COLO668 (cell line): ENCODE results near the gene CD276.
A peak's percentile ranks its signal among the peaks of the same experiment; 100 is the strongest.
"Not testable (repeated sequence)": the region's sequence is repeated elsewhere in the genome, so short reads cannot be mapped to it uniquely, and the experiment has no call there.

Experiments used
- DNase-seq: peaks from one replicate; lab custom pipeline; 2025; ENCODE audit not compliant: unreplicated experiment; lab: John Stamatoyannopoulos, UW

CD276 gene

GRCh38 chr15:73709686-73710085, 25.5 kb downstream of the CD276 start:
- DNase-seq = no peak

- DNase-seq = no peak
Measured at GRCh38 chr15:73710321-73710720, 26.1 kb downstream of the CD276 start.

- DNase-seq = no peak
Measured at GRCh38 chr15:73711526-73711925, 27.3 kb downstream of the CD276 start.

GRCh38 chr15:73712107-73712506, 27.9 kb downstream of the CD276 start:
- no peak for DNase-seq

GRCh38 chr15:73714695-73715301, 30.6 kb downstream of the CD276 start:
- DNase-seq = no peak

- DNase-seq = no peak
Measured at GRCh38 chr15:73715417-73715816, 31.2 kb downstream of the CD276 start.

- peak; percentile 23 for DNase-seq
Measured at GRCh38 chr15:73716417-73716816, 32.2 kb downstream of the CD276 start.

- DNase-seq = no peak
Measured at GRCh38 chr15:73717206-73717605, 33.0 kb downstream of the CD276 start.

GRCh38 chr15:73717802-73718201, 33.6 kb downstream of the CD276 start:
- DNase-seq = no peak

- DNase-seq = no peak
Measured at GRCh38 chr15:73718694-73719093, 34.5 kb downstream of the CD276 start.

GRCh38 chr15:73722425-73722824, 38.2 kb downstream of the CD276 start:
- no peak for DNase-seq

GRCh38 chr15:73723191-73723590, 39.0 kb downstream of the CD276 start:
- DNase-seq = no peak

- no peak for DNase-seq
Measured at GRCh38 chr15:73724212-73724611, 40.0 kb downstream of the CD276 start.

GRCh38 chr15:73727330-73727976, 43.3 kb downstream of the CD276 start:
- no peak for DNase-seq

GRCh38 chr15:73732051-73732450, 47.9 kb downstream of the CD276 start:
- DNase-seq = not testable (repeated sequence)

GRCh38 chr15:73732930-73733329, 48.7 kb downstream of the CD276 start:
- no peak for DNase-seq

GRCh38 chr15:73737535-73737934, 53.4 kb downstream of the CD276 start:
- no peak for DNase-seq

GRCh38 chr15:73740152-73741048, 56.2 kb downstream of the CD276 start:
- DNase-seq = no peak

GRCh38 chr15:73741321-73741836, 57.2 kb downstream of the CD276 start:
- no peak for DNase-seq

- no peak for DNase-seq
Measured at GRCh38 chr15:73744293-73744692, 60.1 kb downstream of the CD276 start.

GRCh38 chr15:73745073-73745472, 60.9 kb downstream of the CD276 start:
- no peak for DNase-seq

GRCh38 chr15:73746261-73746660, 62.1 kb downstream of the CD276 start:
- no peak for DNase-seq
